Lower leg skin (tissue), 4 donors: ENCODE results near the gene SRD5A3. TPM values are rescaled to one million over a fixed set of nuclear protein-coding genes. Genes with fewer than 3 reads are reported as not detected.

ENCODE experiments used
- DNase-seq, 2 donors: peaks; one replicate each; pipeline ENCODE4 v3.0.0-alpha.2; 2019; ENCODE audit warnings: low spot score in 2 of 2
- H3K4me3 ChIP-seq: fragments of 200-600 bp; sonication (generic); 2 replicates; pipeline ENCODE4 v1.5.1; 2017; ENCODE audit warnings: mild to moderate bottlenecking, low read depth; ENCODE audit not compliant: poor library complexity, severe bottlenecking
- POLR2A ChIP-seq, 2 donors: fragments of 450-650 bp; IDR thresholded peaks; one replicate each; pipeline ENCODE4 v1.6.1; 2016 to 2017; ENCODE audit warnings: antibody characterized with exemption in 2 of 2, mild to moderate bottlenecking in 1 of 2, moderate library complexity in 1 of 2
- WGBS, 2 donors: methylation state at CpG; one replicate each; pipeline ENCODE4 v1.1.5; 2018; 5-methylcytosine and 5-hydroxymethylcytosine counted together
- intact Hi-C: fragments of 100-400 bp; cut with DNase I; formaldehyde crosslinking; loops from one replicate; pipeline ENCODE4 v1.15.0; 2023; ENCODE audit warnings: low total_unique reads
- total RNA-seq, 4 donors: library from RNA; depleted of rRNA; stranded (reverse); fragments of >200 nt; gene quantifications; one replicate each; pipeline ENCODE4 v1.1.0, GENCODE V29; 2016
- TF ChIP-seq, protein P1 (sequence below), 3 donors: fragments of 450-650 bp; IDR thresholded peaks; one replicate each; pipeline ENCODE4 v1.5.1; 2016; ENCODE audit warnings: antibody characterized with exemption in 3 of 3, mild to moderate bottlenecking in 3 of 3, moderate library complexity in 2 of 3

The SRD5A3 gene
- total RNA-seq, 4 donors from 2014 or later: 6.9 to 21.7 (median 9.3) TPM

DNA sequence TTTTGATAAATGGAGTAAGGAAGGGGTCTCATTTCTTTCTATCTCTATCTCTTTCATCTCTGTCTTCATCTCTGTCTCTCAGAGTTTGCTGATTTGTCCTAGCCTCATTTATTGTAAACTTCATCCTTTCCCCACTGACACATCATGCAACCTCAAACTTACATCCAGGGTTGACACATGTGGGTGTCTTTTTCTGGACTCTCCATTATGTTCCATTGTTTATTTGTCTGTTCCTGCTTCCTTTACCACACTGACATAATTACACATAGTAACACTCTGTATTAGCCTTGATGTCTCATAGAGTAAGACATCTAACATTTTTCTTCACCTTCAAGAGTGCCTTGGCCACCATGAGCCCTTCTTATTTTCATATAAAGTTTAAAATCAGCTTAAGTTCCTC, 8.1 kb upstream of the SRD5A3 start:
- intact Hi-C loops: no loop called here
- no peak for DNase-seq
- H3K4me3 ChIP-seq: no peak overlapping the region
- TF ChIP-seq, protein P1, sequence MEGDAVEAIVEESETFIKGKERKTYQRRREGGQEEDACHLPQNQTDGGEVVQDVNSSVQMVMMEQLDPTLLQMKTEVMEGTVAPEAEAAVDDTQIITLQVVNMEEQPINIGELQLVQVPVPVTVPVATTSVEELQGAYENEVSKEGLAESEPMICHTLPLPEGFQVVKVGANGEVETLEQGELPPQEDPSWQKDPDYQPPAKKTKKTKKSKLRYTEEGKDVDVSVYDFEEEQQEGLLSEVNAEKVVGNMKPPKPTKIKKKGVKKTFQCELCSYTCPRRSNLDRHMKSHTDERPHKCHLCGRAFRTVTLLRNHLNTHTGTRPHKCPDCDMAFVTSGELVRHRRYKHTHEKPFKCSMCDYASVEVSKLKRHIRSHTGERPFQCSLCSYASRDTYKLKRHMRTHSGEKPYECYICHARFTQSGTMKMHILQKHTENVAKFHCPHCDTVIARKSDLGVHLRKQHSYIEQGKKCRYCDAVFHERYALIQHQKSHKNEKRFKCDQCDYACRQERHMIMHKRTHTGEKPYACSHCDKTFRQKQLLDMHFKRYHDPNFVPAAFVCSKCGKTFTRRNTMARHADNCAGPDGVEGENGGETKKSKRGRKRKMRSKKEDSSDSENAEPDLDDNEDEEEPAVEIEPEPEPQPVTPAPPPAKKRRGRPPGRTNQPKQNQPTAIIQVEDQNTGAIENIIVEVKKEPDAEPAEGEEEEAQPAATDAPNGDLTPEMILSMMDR (IDR thresholded peaks at IDR 0.05): no peak
- no peak for TF ChIP-seq POLR2A (IDR thresholded peaks at IDR 0.05)

DNA sequence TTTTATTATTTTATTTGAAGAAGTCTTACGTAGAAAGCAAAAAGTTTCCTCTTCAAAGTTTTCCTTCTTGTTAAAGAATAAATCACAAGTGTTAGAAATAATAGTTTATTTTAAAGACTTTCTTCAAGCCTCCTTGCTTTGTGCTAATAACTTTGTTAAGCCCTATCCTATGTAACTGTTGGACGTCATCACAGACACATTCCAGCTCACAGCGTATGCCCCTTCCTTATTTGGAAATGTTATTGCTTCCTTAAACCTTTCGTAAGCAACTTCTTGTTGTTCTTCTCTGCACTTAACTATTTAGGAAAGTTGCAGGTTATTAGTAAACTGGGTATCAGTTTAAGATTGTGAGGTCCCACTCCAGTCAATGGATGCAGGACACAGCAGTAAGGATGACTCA, 7.6 kb upstream of the SRD5A3 start:
- DNase-seq: no peak
- no peak overlapping the region for H3K4me3 ChIP-seq
- intact Hi-C loops: no loop called here
- no peak for TF ChIP-seq POLR2A (IDR thresholded peaks at IDR 0.05)
- TF ChIP-seq, protein P1 (IDR thresholded peaks at IDR 0.05): no peak
- 74 to 85% methylated on average over 4 of the region's 4 CpGs for WGBS, 2 donors

DNA sequence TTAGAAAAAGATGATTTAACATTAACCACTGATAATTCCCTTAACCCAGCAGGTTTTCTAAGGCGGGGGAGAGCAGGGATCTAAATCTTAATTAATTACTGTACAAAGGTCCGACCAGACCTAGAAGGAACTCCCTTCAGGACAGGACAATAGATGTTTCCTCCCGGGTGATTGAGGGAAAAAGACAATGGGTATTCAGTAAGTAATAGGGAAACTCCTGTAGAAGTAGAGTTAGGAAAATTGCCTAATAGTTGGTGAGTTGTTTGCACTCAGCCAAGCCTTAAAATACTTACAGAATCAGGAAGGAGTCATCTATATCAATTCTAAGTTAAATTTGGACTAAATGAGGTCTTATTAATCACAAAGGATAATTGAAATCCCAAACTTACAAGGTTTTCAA, 5.8 kb upstream of the SRD5A3 start:
- no peak for DNase-seq
- TF ChIP-seq, protein P1 (IDR thresholded peaks at IDR 0.05): no peak
- no peak for TF ChIP-seq POLR2A (IDR thresholded peaks at IDR 0.05)
- no peak overlapping the region for H3K4me3 ChIP-seq
- WGBS, 2 donors: 63 to 65% methylated on average over 3 of the region's 3 CpGs
- intact Hi-C loops: no loop called here

DNA sequence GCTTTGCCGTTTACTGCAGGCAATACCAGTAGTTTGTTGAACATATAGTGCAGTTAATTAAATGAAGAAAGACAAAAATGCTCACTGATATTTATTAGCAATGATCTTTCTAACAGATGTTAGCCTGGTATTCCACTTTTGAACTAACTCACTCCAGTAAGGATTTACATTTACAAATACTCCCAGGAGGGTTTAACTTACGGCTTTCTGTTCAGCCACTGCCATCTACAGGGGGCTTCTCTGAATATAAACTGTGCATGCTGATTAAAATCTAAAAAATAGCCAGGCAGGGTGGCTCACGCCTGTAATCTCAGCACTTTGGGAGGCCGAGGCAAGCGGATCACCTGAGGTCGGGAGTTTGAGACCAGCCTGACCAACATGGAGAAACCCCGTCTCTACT, 2.2 kb upstream of the SRD5A3 start:
- peak in 1 of 2 donors; percentile 40 for DNase-seq
- no peak for TF ChIP-seq POLR2A (IDR thresholded peaks at IDR 0.05)
- TF ChIP-seq, protein P1 (IDR thresholded peaks at IDR 0.05): no peak
- intact Hi-C loops: no loop called here
- H3K4me3 ChIP-seq: no peak overlapping the region
- 88 to 92% methylated on average over 7 of the region's 7 CpGs for WGBS, 2 donors

DNA sequence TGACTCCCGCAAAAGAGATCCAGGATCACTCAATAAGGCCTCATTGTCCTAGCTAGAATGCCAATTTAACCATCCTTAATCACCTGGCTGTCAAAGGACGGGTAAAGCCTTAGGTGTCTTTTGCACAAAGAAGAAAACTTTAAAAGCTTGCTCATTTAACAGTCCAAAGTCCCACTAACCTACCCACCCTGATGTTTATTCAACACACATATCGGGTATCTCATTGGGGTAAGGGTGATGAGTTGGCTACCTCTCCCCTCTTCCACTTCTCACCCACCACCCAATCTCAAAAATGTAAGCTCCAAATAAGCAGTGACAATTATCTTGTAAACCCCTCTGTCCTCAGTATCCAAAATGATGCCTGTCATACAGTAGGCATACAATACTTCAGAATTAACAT, 988 bp upstream of the SRD5A3 start:
- WGBS, 2 donors: 88 to 90% methylated on average over 3 of the region's 3 CpGs
- no peak for DNase-seq
- intact Hi-C loops: no loop called here
- no peak overlapping the region for H3K4me3 ChIP-seq
- TF ChIP-seq POLR2A (IDR thresholded peaks at IDR 0.05): no peak
- TF ChIP-seq, protein P1 (IDR thresholded peaks at IDR 0.05): no peak

DNA sequence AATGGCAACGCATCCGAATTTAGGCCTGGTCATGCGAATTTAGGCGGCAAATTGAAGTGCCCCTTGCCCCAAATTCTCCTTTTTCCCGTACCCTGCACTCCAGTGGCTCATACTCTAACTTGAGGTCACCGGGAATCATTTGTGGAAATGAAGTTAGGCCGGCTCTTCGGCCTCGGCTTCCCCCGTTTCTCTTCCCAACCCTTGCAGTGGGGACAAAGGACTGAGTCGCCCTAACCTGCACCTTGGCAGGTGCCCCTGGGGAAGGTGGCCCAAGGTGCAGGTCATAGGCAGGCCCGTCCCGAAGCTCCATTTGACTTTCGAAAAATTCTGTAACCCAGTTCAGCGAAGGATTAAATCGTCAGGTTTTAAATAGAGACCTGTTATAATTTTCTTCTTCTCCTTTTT, 811 bp downstream of the SRD5A3 start:
- H3K4me3 ChIP-seq: peak overlapping the region; percentile 39
- no peak for DNase-seq
- intact Hi-C loops: no loop called here
- no peak for TF ChIP-seq POLR2A (IDR thresholded peaks at IDR 0.05)
- TF ChIP-seq, protein P1 (IDR thresholded peaks at IDR 0.05): no peak
- WGBS, 2 donors: 21 to 24% methylated on average over 16 of the region's 16 CpGs
